HG03354 (cell line): Measurements from ENCODE around the gene FXYD6.
"Not testable (repeated sequence)": the region's sequence is repeated elsewhere in the genome, so short reads cannot be mapped to it uniquely, and the experiment has no call there.

ENCODE experiments used
- ATAC-seq: cut with Tn5 transposase; IDR thresholded peaks from one replicate; pipeline ENCODE4 v1.9.1; 2021; ENCODE audit warnings: mild to moderate bottlenecking; ENCODE audit not compliant: unreplicated experiment, poor library complexity, severe bottlenecking

The FXYD6 gene

GRCh38 chr11:117876341-117877119 is at the start of gene FXYD6:
TSS of gene FXYD6 (minus strand) at chr11:117876658. CDS start at chr11:117842776, 33,882 bp downstream.
- ATAC-seq, result no peak

GRCh38 chr11:117926166-117926565 is 49.7 kb upstream of the FXYD6 start:
- ATAC-seq, result not testable (repeated sequence)

GRCh38 chr11:117925198-117925925 is 48.9 kb upstream of the FXYD6 start:
- no peak for ATAC-seq

- ATAC-seq, result no peak
Observed at GRCh38 chr11:117924631-117925170, 48.2 kb upstream of the FXYD6 start.

- no peak for ATAC-seq
Observed at GRCh38 chr11:117923773-117924172, 47.3 kb upstream of the FXYD6 start.

- ATAC-seq, result no peak
Observed at GRCh38 chr11:117923275-117923674, 46.8 kb upstream of the FXYD6 start.

GRCh38 chr11:117921893-117922292 is 45.4 kb upstream of the FXYD6 start:
- ATAC-seq, result no peak

- no peak for ATAC-seq
Observed at GRCh38 chr11:117921456-117921855, 45.0 kb upstream of the FXYD6 start.

GRCh38 chr11:117919781-117920221 is 43.3 kb upstream of the FXYD6 start:
- ATAC-seq, result no peak

- ATAC-seq, result no peak
Observed at GRCh38 chr11:117919341-117919740, 42.9 kb upstream of the FXYD6 start.

GRCh38 chr11:117918366-117919255 is 42.2 kb upstream of the FXYD6 start:
- ATAC-seq, result no peak

- no peak for ATAC-seq
Observed at GRCh38 chr11:117917591-117918151, 41.2 kb upstream of the FXYD6 start.

GRCh38 chr11:117916956-117917355 is 40.5 kb upstream of the FXYD6 start:
- ATAC-seq, result no peak

- ATAC-seq, result no peak
Observed at GRCh38 chr11:117915672-117916235, 39.3 kb upstream of the FXYD6 start.

- no peak for ATAC-seq
Observed at GRCh38 chr11:117914991-117915618, 38.6 kb upstream of the FXYD6 start.

- ATAC-seq, result no peak
Observed at GRCh38 chr11:117914398-117914761, 37.9 kb upstream of the FXYD6 start.

GRCh38 chr11:117913736-117914397 is 37.4 kb upstream of the FXYD6 start:
- no peak for ATAC-seq

- ATAC-seq, result no peak
Observed at GRCh38 chr11:117912497-117912896, 36.0 kb upstream of the FXYD6 start.
